Endothelial cell of umbilical vein (primary cell): Measurements from ENCODE around the gene RNF213. TPM values are rescaled to one million over a fixed set of nuclear protein-coding genes. Genes with fewer than 3 reads are reported as not detected.

Source experiments
- BruUV-seq: library from RNA; stranded (reverse); fragments of 400-500 nt; replicated peaks from 2 replicates; lab custom pipeline; 2021; lab: Mats Ljungman, UMichigan
- CTCF ChIA-PET: fragments of 300-600, 350-600 bp; sonication (Branson Sonifier 250); formaldehyde crosslinking; loops from one replicate; lab custom pipeline; 2021; ENCODE audit warnings: antibody characterized with exemption, inconsistent platforms; lab: Charles Lee
- POLR2A ChIA-PET: fragments of 300-600, 350-600 bp; sonication (Branson Sonifier 250); formaldehyde crosslinking; loops from one replicate; lab custom pipeline; 2021; ENCODE audit warnings: antibody characterized with exemption, inconsistent platforms; lab: Charles Lee
- DNase-seq: peaks from one replicate; pipeline ENCODE4 v3.0.0-alpha.2; 2011; ENCODE audit warnings: low read depth, low spot score
- FAIRE-seq: peaks from 2 replicates; lab custom pipeline; 2011; peaks lifted over from hg19 to GRCh38; lab: Jason Lieb, UNC
- H2AFZ ChIP-seq: 2 replicates; pipeline ENCODE4 v1.6.0; 2012; ENCODE audit warnings: low read depth, low read length, control low read depth, inconsistent platforms
- H3K27ac ChIP-seq: 2 replicates; pipeline ENCODE4 v1.5.1; 2011; ENCODE audit warnings: low read depth, mild to moderate bottlenecking, control low read depth, low read length, moderate library complexity; ENCODE audit not compliant: insufficient read depth
- H3K27me3 ChIP-seq, 2 experiments: 2 replicates each; pipeline versions ENCODE4 v1.6.0 to v1.6.1; 2011; ENCODE audit warnings: low read length in 2 of 2, mixed read lengths in 1 of 2; ENCODE audit not compliant: control insufficient read depth in 2 of 2, insufficient read depth in 2 of 2
- H3K36me3 ChIP-seq, 2 experiments: 2 replicates in 1 of 2; 3 replicates in 1 of 2; pipeline ENCODE4 v1.5.1; 2011; ENCODE audit warnings: low read length in 2 of 2, mild to moderate bottlenecking in 1 of 2, moderate library complexity in 1 of 2; ENCODE audit not compliant: control insufficient read depth in 2 of 2, insufficient read depth in 2 of 2; ENCODE audit errors: extremely low read depth in 1 of 2
- H3K4me1 ChIP-seq: 3 replicates; pipeline ENCODE4 v1.5.1; 2011; ENCODE audit warnings: mild to moderate bottlenecking, low read length; ENCODE audit not compliant: control insufficient read depth, insufficient read depth; ENCODE audit errors: extremely low read depth
- H3K4me2 ChIP-seq: 2 replicates; pipeline ENCODE4 v1.6.1; 2011; ENCODE audit warnings: low read length, control low read depth, mixed read lengths; ENCODE audit not compliant: insufficient read depth
- H3K4me3 ChIP-seq, 3 experiments: fragments of 200-600 bp in 1 of 3; sonication (generic), shearing (Covaris generic) in 1 of 3; replicated peaks in 1 of 3; 2 replicates each; pipeline ENCODE4 v1.5.1; 2011 to 2016; ENCODE audit warnings: control low read depth in 3 of 3, low read length in 3 of 3, mild to moderate bottlenecking in 2 of 3, inconsistent platforms in 1 of 3, low read depth in 1 of 3, moderate library complexity in 1 of 3; ENCODE audit not compliant: insufficient read depth in 1 of 3
- H3K79me2 ChIP-seq: 2 replicates; pipeline ENCODE4 v1.6.0; 2012; ENCODE audit warnings: low read length, inconsistent platforms; ENCODE audit not compliant: control insufficient read depth, insufficient read depth
- H3K9ac ChIP-seq: replicated peaks from 2 replicates; pipeline ENCODE3; 2011; ENCODE audit warnings: low read length, control low read depth; ENCODE audit not compliant: insufficient read depth; ENCODE audit errors: extremely low read depth
- H3K9me1 ChIP-seq: replicated peaks from 3 replicates; pipeline ENCODE4 v1.6.0; 2011; ENCODE audit warnings: mild to moderate bottlenecking, low read length; ENCODE audit not compliant: control insufficient read depth, insufficient read depth; ENCODE audit errors: extremely low read depth
- H3K9me3 ChIP-seq: replicated peaks from 2 replicates; pipeline ENCODE4 v1.5.1; 2012; ENCODE audit warnings: low read length, inconsistent platforms; ENCODE audit not compliant: control insufficient read depth, insufficient read depth
- H4K20me1 ChIP-seq: replicated peaks from 2 replicates; pipeline ENCODE3; 2011; ENCODE audit warnings: mild to moderate bottlenecking, low read length; ENCODE audit not compliant: control insufficient read depth, insufficient read depth; ENCODE audit errors: extremely low read depth
- EZH2 ChIP-seq: IDR thresholded peaks from 2 replicates; pipeline ENCODE4 v1.6.1; 2012; ENCODE audit warnings: borderline replicate concordance, low read depth, mild to moderate bottlenecking, moderate library complexity, low read length, inconsistent platforms; ENCODE audit not compliant: severe bottlenecking
- MYC ChIP-seq: IDR thresholded peaks from one replicate; pipeline ENCODE4 v1.6.1; 2011; ENCODE audit warnings: mild to moderate bottlenecking, low read depth, low read length
- POLR2A ChIP-seq: IDR thresholded peaks from 2 replicates; pipeline ENCODE4 v1.6.1; 2012; ENCODE audit warnings: low read depth, mild to moderate bottlenecking, control low read depth, low read length
- POLR2AphosphoS5 ChIP-seq: IDR thresholded peaks from 2 replicates; pipeline ENCODE4 v1.6.1; 2012; ENCODE audit warnings: low read depth, mild to moderate bottlenecking, control low read depth, low read length, moderate library complexity; ENCODE audit not compliant: insufficient read depth
- dilution Hi-C: fragments of 300-500 bp; cut with MboI; formaldehyde crosslinking; loops from one replicate; pipeline ENCODE4 v1.15.0; 2019; ENCODE audit warnings: low sequenced_read_pairs; ENCODE audit not compliant: extremely low pct_ligation_motif_present
- intact Hi-C: fragments of 100-400 bp; cut with micrococcal nuclease; formaldehyde crosslinking; loops from one replicate; pipeline ENCODE4 v1.10.0; 2022
- polyA plus RNA-seq, 4 experiments: library from polyadenylated mRNA; depleted of rRNA in 3 of 4; stranded (reverse) in 3 of 4; unstranded in 1 of 4; fragments of >200 nt; gene quantifications; 2 replicates each; pipeline versions ENCODE4 v1.2.1 to v1.2.3, GENCODE V29; 2011 to 2012; ENCODE audit warnings: missing spikeins in 1 of 4
- total RNA-seq: library from RNA; stranded (reverse); gene quantifications from 2 replicates; pipeline ENCODE4 v1.2.3, GENCODE V29; 2021
- TF ChIP-seq, protein P1 (sequence below): IDR thresholded peaks from 2 replicates; pipeline ENCODE4 v1.6.1; 2011; ENCODE audit not compliant: insufficient read depth, insufficient read length
- TF ChIP-seq, protein P2 (sequence below), 2 donors: IDR thresholded peaks; 1 replicate in 1 of 2; 2 replicates in 1 of 2; pipeline ENCODE4 v1.5.1; 2011; ENCODE audit warnings: low read length in 2 of 2, mild to moderate bottlenecking in 2 of 2, moderate library complexity in 2 of 2, control low read depth in 1 of 2, inconsistent platforms in 1 of 2, low read depth in 1 of 2; ENCODE audit not compliant: insufficient read depth in 1 of 2; ENCODE audit errors: extremely low read depth in 1 of 2

RNF213 gene
- total and polyA plus RNA-seq, 2 donors (not counting 3 experiments of a cell fraction or from before 2014, with no cell fraction given): 36.5 to 116 TPM

DNA sequence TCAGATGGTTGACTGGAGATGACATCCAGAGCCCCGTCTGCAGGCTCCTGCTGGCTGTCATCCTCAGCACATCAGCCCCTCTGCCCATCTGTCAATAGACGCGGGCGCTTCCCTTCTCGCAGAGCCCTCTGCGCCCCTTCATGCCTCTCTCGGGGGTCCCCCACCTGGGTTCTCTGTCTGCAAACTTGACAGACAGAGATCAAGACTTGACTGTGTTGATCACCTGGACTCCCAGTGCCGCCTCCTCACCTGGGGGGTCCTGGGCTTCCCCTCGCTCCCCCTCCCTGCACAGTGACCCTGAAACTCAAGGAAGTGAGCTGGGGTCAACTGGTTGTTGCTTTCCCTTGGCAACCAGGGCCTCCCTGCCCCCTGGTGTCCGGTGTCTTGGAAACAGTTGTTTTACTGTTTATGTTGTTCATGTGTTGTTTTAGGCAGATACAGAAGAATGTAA is 31.9 kb downstream of the RNF213 start:
- DNase-seq (no peak), FAIRE-seq (no peak)
- no peaks in the 10 kb centered on the region for H3K9me3 ChIP-seq
- no peak overlapping the region for H3K4me3 ChIP-seq
- no peak overlapping the region for H3K4me2 ChIP-seq
- H3K9ac ChIP-seq: no peak overlapping the region
- no peak for TF ChIP-seq MYC
- TF ChIP-seq POLR2A: no peak
- TF ChIP-seq EZH2: no peak
- TF ChIP-seq, protein P1, sequence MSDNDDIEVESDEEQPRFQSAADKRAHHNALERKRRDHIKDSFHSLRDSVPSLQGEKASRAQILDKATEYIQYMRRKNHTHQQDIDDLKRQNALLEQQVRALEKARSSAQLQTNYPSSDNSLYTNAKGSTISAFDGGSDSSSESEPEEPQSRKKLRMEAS: no peak
- no peak for TF ChIP-seq POLR2AphosphoS5
- H3K4me1 ChIP-seq: no peaks in the 10 kb centered on the region
- no peak overlapping the region for H2AFZ ChIP-seq
- no peaks in the 10 kb centered on the region for H3K79me2 ChIP-seq
- BruUV-seq: no TSS peak
- H3K36me3 ChIP-seq: peaks cover 11 to 59% of the 10 kb centered on the region in 2 experiments
- CTCF ChIA-PET: interaction anchor here (0.8 to 5.5 kb wide), 2 partner anchors 96 to 105 kb away, joined by 3 to 32 read pairs; no protein-coding TSS in a partner anchor
- no peaks in the 10 kb centered on the region for H3K27me3 ChIP-seq
- intact Hi-C loops (no loop called here), dilution Hi-C loops (no loop called here)
- POLR2A ChIA-PET: no interaction called here
- H3K9me1 ChIP-seq: no peaks in the 10 kb centered on the region
- no peaks in the 10 kb centered on the region for H4K20me1 ChIP-seq
- H3K27ac ChIP-seq: no peak overlapping the region

DNA sequence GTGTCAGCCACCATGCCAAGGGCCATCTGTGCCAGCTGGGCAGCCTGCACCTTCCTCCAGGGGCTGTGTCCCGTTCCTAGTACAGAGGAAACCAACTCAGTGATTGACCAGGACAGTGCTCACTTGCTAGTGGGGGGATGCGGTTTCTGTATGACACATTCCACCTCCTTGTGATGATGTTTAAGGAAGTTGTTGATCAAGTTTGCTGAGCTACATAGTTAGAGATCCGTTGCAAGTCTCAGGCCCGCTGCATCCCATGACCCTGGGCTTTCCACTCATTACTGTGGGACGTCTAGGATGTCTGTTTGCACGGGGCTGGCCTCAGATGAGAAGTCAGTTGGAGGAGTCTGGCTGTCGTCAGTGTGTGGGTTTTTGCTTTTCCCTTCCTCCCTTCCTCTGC is 33.6 kb downstream of the RNF213 start:
- Histone ChIP-seq H3K27me3 (no peaks in the 10 kb centered on the region), H3K79me2 (no peaks in the 10 kb centered on the region), H3K9ac (no peak overlapping the region), H3K4me2 (no peak overlapping the region), H2AFZ (no peak overlapping the region), H3K27ac (no peak overlapping the region), H3K4me3 (no peak overlapping the region), H3K9me1 (no peaks in the 10 kb centered on the region), H3K4me1 (no peaks in the 10 kb centered on the region), H3K36me3 (peaks cover 13 to 55% of the 10 kb centered on the region in 2 experiments), H4K20me1 (no peaks in the 10 kb centered on the region), H3K9me3 (no peaks in the 10 kb centered on the region)
- intact Hi-C loops (no loop called here), dilution Hi-C loops (no loop called here)
- ChIA-PET CTCF (interaction anchor here (5.5 kb wide), 1 partner anchor 98 kb away, joined by 32 read pairs; no protein-coding TSS in a partner anchor), POLR2A (no interaction called here)
- BruUV-seq: no TSS peak
- FAIRE-seq (no peak), DNase-seq (no peak)
- TF ChIP-seq EZH2 (no peak), POLR2AphosphoS5 (no peak)
- TF ChIP-seq, protein P1: no peak
- TF ChIP-seq, protein P2, sequence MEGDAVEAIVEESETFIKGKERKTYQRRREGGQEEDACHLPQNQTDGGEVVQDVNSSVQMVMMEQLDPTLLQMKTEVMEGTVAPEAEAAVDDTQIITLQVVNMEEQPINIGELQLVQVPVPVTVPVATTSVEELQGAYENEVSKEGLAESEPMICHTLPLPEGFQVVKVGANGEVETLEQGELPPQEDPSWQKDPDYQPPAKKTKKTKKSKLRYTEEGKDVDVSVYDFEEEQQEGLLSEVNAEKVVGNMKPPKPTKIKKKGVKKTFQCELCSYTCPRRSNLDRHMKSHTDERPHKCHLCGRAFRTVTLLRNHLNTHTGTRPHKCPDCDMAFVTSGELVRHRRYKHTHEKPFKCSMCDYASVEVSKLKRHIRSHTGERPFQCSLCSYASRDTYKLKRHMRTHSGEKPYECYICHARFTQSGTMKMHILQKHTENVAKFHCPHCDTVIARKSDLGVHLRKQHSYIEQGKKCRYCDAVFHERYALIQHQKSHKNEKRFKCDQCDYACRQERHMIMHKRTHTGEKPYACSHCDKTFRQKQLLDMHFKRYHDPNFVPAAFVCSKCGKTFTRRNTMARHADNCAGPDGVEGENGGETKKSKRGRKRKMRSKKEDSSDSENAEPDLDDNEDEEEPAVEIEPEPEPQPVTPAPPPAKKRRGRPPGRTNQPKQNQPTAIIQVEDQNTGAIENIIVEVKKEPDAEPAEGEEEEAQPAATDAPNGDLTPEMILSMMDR (IDR thresholded peaks at IDR 0.05; ENCODE audit: extremely low read depth in 1 of 2, insufficient read depth in 1 of 2, low read depth in 1 of 2, low read length in 2 of 2): no peak
